ENCODE results near the gene SNRPA.

The SNRPA gene

GRCh38 chr19:40752257-40752781 is 1.3 kb downstream of the SNRPA start:
- TF ChIP-seq TAF1 (IDR thresholded peaks at IDR 0.05; ENCODE audit: borderline replicate concordance, insufficient read depth, low read length) (no peak), REST (IDR thresholded peaks at IDR 0.05; ENCODE audit: insufficient read depth in 1 of 2, low read depth in 2 of 2, low read length in 2 of 2) (no peak), POLR2AphosphoS5 (IDR thresholded peaks at IDR 0.05; ENCODE audit: low read depth, low read length) (no peak), SIN3A (IDR thresholded peaks at IDR 0.05; ENCODE audit: borderline replicate concordance, insufficient read depth, low read length) (no peak), FOXP2 (optimal IDR thresholded peaks at IDR 0.05; ENCODE audit: borderline replicate concordance, extremely low read depth, extremely low read length, insufficient read depth) (no peak)

- TF ChIP-seq TAF1 (IDR thresholded peaks at IDR 0.05; ENCODE audit: borderline replicate concordance, insufficient read depth, low read length) (no peak), FOXP2 (optimal IDR thresholded peaks at IDR 0.05; ENCODE audit: borderline replicate concordance, extremely low read depth, extremely low read length, insufficient read depth) (no peak), SIN3A (IDR thresholded peaks at IDR 0.05; ENCODE audit: borderline replicate concordance, insufficient read depth, low read length) (no peak), REST (IDR thresholded peaks at IDR 0.05; ENCODE audit: insufficient read depth in 1 of 2, low read depth in 2 of 2, low read length in 2 of 2) (no peak), POLR2AphosphoS5 (IDR thresholded peaks at IDR 0.05; ENCODE audit: low read depth, low read length) (no peak)
Measured at GRCh38 chr19:40754611-40755247, 3.7 kb downstream of the SNRPA start.

- TF ChIP-seq TAF1 (IDR thresholded peaks at IDR 0.05; ENCODE audit: borderline replicate concordance, insufficient read depth, low read length) = no peak
- TF ChIP-seq SIN3A (IDR thresholded peaks at IDR 0.05; ENCODE audit: borderline replicate concordance, insufficient read depth, low read length) = no peak
- TF ChIP-seq REST (IDR thresholded peaks at IDR 0.05; ENCODE audit: insufficient read depth in 1 of 2, low read depth in 2 of 2, low read length in 2 of 2) = no peak
- TF ChIP-seq FOXP2 (optimal IDR thresholded peaks at IDR 0.05; ENCODE audit: borderline replicate concordance, extremely low read depth, extremely low read length, insufficient read depth) = no peak
- no peak for TF ChIP-seq POLR2AphosphoS5 (IDR thresholded peaks at IDR 0.05; ENCODE audit: low read depth, low read length)
Measured at GRCh38 chr19:40755248-40755624, 4.2 kb downstream of the SNRPA start.

GRCh38 chr19:40755791-40756190 is 4.8 kb downstream of the SNRPA start:
- no peak for TF ChIP-seq SIN3A (IDR thresholded peaks at IDR 0.05; ENCODE audit: borderline replicate concordance, insufficient read depth, low read length)
- TF ChIP-seq REST (IDR thresholded peaks at IDR 0.05; ENCODE audit: insufficient read depth in 1 of 2, low read depth in 2 of 2, low read length in 2 of 2) = no peak
- TF ChIP-seq POLR2AphosphoS5 (IDR thresholded peaks at IDR 0.05; ENCODE audit: low read depth, low read length) = no peak
- TF ChIP-seq TAF1 (IDR thresholded peaks at IDR 0.05; ENCODE audit: borderline replicate concordance, insufficient read depth, low read length) = no peak
- no peak for TF ChIP-seq FOXP2 (optimal IDR thresholded peaks at IDR 0.05; ENCODE audit: borderline replicate concordance, extremely low read depth, extremely low read length, insufficient read depth)

All from PFSK-1 (cell line).